SK-N-SH treated with all-trans-retinoic acid at 6 μM for 48 hours (cell line): Measurements from ENCODE around the gene COL15A1.

Source experiments
- ESRRG ChIP-seq: fragments of 250-450 bp; sonication (Bioruptor Pico); IDR thresholded peaks from 2 replicates; pipeline ENCODE4 v1.6.1; 2021; ENCODE audit warnings: mild to moderate bottlenecking
- POU6F1 ChIP-seq: fragments of 250-450 bp; sonication (Bioruptor Pico); IDR thresholded peaks from 2 replicates; pipeline ENCODE4 v1.8.0; 2021; ENCODE audit warnings: low read depth, mild to moderate bottlenecking, moderate library complexity, borderline replicate concordance
- SNAI2 ChIP-seq: fragments of 250-450 bp; sonication (Bioruptor Pico); IDR thresholded peaks from 2 replicates; pipeline ENCODE4 v1.5.0; 2020; ENCODE audit warnings: mild to moderate bottlenecking, moderate library complexity
- TCF4 ChIP-seq: fragments of 250-450 bp; sonication (Bioruptor Pico); IDR thresholded peaks from 2 replicates; pipeline ENCODE4 v1.8.0; 2021; ENCODE audit warnings: mild to moderate bottlenecking, moderate library complexity, borderline replicate concordance
- ZFP3 ChIP-seq: fragments of 250-450 bp; sonication (Bioruptor Pico); IDR thresholded peaks from 2 replicates; pipeline ENCODE4 v1.5.0; 2020; ENCODE audit warnings: mild to moderate bottlenecking, moderate library complexity
- ZNF565 ChIP-seq: fragments of 450-650 bp; formaldehyde crosslinking; conservative IDR thresholded peaks from 2 replicates; pipeline ENCODE4 v1.5.0; 2020; ENCODE audit warnings: low read depth, mild to moderate bottlenecking, moderate library complexity

DNA sequence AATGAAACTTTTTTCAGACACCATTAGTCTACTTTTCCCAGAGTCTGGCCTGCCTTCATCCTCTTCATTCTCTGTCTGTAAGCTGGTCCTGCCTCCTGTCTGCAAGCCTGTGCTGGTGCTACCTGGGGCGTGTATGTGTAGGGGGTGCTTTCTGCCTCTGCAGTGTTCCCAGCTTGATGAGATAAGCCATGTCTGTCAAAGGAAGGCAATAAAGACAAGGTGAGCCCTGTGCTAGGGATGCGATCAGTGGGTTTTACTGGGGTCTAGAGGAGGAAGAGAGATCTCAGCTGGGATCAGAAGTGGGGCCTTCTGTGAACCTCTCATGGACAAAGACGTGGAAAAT is 83.2 kb downstream of the COL15A1 start:
- TF ChIP-seq SNAI2 (CRISPR knock-in tag), result no peak
- no peak for TF ChIP-seq TCF4 (CRISPR knock-in tag)
- no peak for TF ChIP-seq POU6F1 (CRISPR knock-in tag)
- no peak for TF ChIP-seq ESRRG (CRISPR knock-in tag)
- no peak for TF ChIP-seq ZFP3 (CRISPR knock-in tag)
- no peak for TF ChIP-seq ZNF565 (CRISPR knock-in tag)
